Jurkat, Clone E6-1 (cell line): ENCODE data around the gene VENTX. TPM values are rescaled to one million over a fixed set of nuclear protein-coding genes. Genes with fewer than 3 reads are reported as not detected.

Experiments used
- DNase-seq: peaks from one replicate; pipeline ENCODE4 v3.0.0-alpha.2; 2011; ENCODE audit warnings: low read depth, low spot score
- H3K4me3 ChIP-seq: 2 replicates; pipeline ENCODE4 v1.5.1; 2011; ENCODE audit warnings: mild to moderate bottlenecking, low read length, control low read depth, moderate library complexity
- polyA plus RNA-seq: library from polyadenylated mRNA; unstranded; fragments of >200 nt; gene quantifications from one replicate; pipeline ENCODE4 v1.2.1, GENCODE V29; 2012; ENCODE audit warnings: missing spikeins; ENCODE audit not compliant: insufficient read length, insufficient read depth

The VENTX gene
- polyA plus RNA-seq = not detected

- DNase-seq = no peak
- H3K4me3 ChIP-seq = no peak within 1 kb of the TSS
Measured at GRCh38 chr10:133237588-133238465, at the start of gene VENTX. VENTX (plus strand) TSS chr10:133237855; CDS start chr10:133237915, 60 bp downstream.

GRCh38 chr10:133187906-133188681, 49.6 kb upstream of the VENTX start:
- no peak overlapping the region for H3K4me3 ChIP-seq
- no peak for DNase-seq

GRCh38 chr10:133189256-133189655, 48.4 kb upstream of the VENTX start:
- H3K4me3 ChIP-seq = no peak overlapping the region
- no peak for DNase-seq

- H3K4me3 ChIP-seq = no peak overlapping the region
- DNase-seq = no peak
Measured at GRCh38 chr10:133189726-133190125, 47.9 kb upstream of the VENTX start.

- no peak overlapping the region for H3K4me3 ChIP-seq
- no peak for DNase-seq
Measured at GRCh38 chr10:133190225-133190624, 47.4 kb upstream of the VENTX start.

- DNase-seq = no peak
Measured at GRCh38 chr10:133191651-133192050, 46.0 kb upstream of the VENTX start.

GRCh38 chr10:133194151-133194550, 43.5 kb upstream of the VENTX start:
- no peak overlapping the region for H3K4me3 ChIP-seq
- no peak for DNase-seq

More at GRCh38 chr10:133191651-133192050, 46.0 kb upstream of the VENTX start:
- no peak overlapping the region for H3K4me3 ChIP-seq

- H3K4me3 ChIP-seq = no peak overlapping the region
- no peak for DNase-seq
Measured at GRCh38 chr10:133195096-133195495, 42.6 kb upstream of the VENTX start.

GRCh38 chr10:133195611-133196010, 42.0 kb upstream of the VENTX start:
- no peak for DNase-seq
- H3K4me3 ChIP-seq = no peak overlapping the region

GRCh38 chr10:133196221-133196915, 41.3 kb upstream of the VENTX start:
- no peak for DNase-seq
- H3K4me3 ChIP-seq = no peak overlapping the region

- DNase-seq = no peak
- H3K4me3 ChIP-seq = no peak overlapping the region
Measured at GRCh38 chr10:133196936-133197758, 40.5 kb upstream of the VENTX start.

GRCh38 chr10:133197786-133198185, 39.9 kb upstream of the VENTX start:
- DNase-seq = no peak
- no peak overlapping the region for H3K4me3 ChIP-seq

GRCh38 chr10:133198206-133198605, 39.4 kb upstream of the VENTX start:
- no peak for DNase-seq
- no peak overlapping the region for H3K4me3 ChIP-seq

GRCh38 chr10:133198621-133199487, 38.8 kb upstream of the VENTX start:
- H3K4me3 ChIP-seq = no peak overlapping the region
- DNase-seq = no peak

- H3K4me3 ChIP-seq = no peak overlapping the region
- no peak for DNase-seq
Measured at GRCh38 chr10:133199488-133199885, 38.2 kb upstream of the VENTX start.

GRCh38 chr10:133199992-133200611, 37.6 kb upstream of the VENTX start:
- no peak overlapping the region for H3K4me3 ChIP-seq
- DNase-seq = no peak

- H3K4me3 ChIP-seq = no peak overlapping the region
- no peak for DNase-seq
Measured at GRCh38 chr10:133200621-133201031, 37.0 kb upstream of the VENTX start.
